ENCODE data around the gene RNF123.
"Not testable (repeated sequence)": the region's sequence is repeated elsewhere in the genome, so short reads cannot be mapped to it uniquely, and the experiment has no call there.

DNA sequence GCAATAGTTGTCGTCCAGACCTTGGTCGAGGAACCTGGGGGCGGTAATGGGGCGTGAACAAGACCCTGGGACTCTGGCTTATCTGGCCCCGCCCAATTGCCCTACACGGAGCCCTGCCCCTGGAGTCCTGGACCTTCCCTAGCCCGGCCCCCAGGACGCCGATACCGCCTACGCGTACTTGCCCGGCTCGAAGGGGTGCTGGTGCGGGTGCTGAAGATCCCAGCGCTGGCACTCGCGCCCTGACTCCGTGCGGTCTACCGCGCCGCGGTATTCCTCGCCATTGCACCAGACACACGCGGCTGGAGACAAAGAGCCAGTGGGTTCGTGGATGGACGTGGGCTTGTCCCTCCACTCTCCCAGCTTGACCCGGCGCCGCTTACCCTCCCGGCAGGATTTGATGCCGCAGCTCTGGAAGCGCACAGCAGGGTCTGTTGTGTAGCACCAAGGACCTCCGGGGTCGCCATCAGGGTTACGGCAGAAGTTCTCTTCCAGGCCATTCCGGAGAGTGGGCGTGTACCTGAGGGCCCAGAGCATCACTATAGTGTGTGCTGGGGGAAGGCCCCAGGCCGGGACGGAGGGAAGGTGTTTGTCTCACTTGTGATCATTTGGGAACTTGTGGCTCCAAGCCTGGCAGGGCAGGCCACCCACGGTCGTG is 2.5 kb upstream of the RNF123 start:
- TF ChIP-seq, protein P1, sequence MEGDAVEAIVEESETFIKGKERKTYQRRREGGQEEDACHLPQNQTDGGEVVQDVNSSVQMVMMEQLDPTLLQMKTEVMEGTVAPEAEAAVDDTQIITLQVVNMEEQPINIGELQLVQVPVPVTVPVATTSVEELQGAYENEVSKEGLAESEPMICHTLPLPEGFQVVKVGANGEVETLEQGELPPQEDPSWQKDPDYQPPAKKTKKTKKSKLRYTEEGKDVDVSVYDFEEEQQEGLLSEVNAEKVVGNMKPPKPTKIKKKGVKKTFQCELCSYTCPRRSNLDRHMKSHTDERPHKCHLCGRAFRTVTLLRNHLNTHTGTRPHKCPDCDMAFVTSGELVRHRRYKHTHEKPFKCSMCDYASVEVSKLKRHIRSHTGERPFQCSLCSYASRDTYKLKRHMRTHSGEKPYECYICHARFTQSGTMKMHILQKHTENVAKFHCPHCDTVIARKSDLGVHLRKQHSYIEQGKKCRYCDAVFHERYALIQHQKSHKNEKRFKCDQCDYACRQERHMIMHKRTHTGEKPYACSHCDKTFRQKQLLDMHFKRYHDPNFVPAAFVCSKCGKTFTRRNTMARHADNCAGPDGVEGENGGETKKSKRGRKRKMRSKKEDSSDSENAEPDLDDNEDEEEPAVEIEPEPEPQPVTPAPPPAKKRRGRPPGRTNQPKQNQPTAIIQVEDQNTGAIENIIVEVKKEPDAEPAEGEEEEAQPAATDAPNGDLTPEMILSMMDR (IDR thresholded peaks at IDR 0.05 in 2 of 3, conservative IDR thresholded peaks at IDR 0.05 in 1 of 3; ENCODE audit: borderline replicate concordance in 1 of 3, insufficient read depth in 1 of 3, low read depth in 2 of 3, low read length in 2 of 3) = not testable (repeated sequence)
- TF ChIP-seq EZH2 (IDR thresholded peaks at IDR 0.05); RAD21 (IDR thresholded peaks at IDR 0.05; ENCODE audit: low read depth); SRF (IDR thresholded peaks at IDR 0.05; ENCODE audit: low read depth); POLR2A (IDR thresholded peaks at IDR 0.05; ENCODE audit: borderline replicate concordance, extremely low read depth, insufficient read depth, insufficient read length); YY1 (IDR thresholded peaks at IDR 0.05; ENCODE audit: extremely low read depth, insufficient replicate concordance, low read depth, low read length); CBX3 (IDR thresholded peaks at IDR 0.05; ENCODE audit: low read depth); ZFX (IDR thresholded peaks at IDR 0.05); POLR2AphosphoS5 (IDR thresholded peaks at IDR 0.05; ENCODE audit: low read depth, low read length); FOSL1 (IDR thresholded peaks at IDR 0.05; ENCODE audit: low read depth); ZNF274 (IDR thresholded peaks at IDR 0.05; ENCODE audit: low read depth, low read length): not testable (repeated sequence)
- TF ChIP-seq, protein P2, sequence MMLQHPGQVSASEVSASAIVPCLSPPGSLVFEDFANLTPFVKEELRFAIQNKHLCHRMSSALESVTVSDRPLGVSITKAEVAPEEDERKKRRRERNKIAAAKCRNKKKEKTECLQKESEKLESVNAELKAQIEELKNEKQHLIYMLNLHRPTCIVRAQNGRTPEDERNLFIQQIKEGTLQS (IDR thresholded peaks at IDR 0.05) = not testable (repeated sequence)
- TF ChIP-seq, protein P3, sequence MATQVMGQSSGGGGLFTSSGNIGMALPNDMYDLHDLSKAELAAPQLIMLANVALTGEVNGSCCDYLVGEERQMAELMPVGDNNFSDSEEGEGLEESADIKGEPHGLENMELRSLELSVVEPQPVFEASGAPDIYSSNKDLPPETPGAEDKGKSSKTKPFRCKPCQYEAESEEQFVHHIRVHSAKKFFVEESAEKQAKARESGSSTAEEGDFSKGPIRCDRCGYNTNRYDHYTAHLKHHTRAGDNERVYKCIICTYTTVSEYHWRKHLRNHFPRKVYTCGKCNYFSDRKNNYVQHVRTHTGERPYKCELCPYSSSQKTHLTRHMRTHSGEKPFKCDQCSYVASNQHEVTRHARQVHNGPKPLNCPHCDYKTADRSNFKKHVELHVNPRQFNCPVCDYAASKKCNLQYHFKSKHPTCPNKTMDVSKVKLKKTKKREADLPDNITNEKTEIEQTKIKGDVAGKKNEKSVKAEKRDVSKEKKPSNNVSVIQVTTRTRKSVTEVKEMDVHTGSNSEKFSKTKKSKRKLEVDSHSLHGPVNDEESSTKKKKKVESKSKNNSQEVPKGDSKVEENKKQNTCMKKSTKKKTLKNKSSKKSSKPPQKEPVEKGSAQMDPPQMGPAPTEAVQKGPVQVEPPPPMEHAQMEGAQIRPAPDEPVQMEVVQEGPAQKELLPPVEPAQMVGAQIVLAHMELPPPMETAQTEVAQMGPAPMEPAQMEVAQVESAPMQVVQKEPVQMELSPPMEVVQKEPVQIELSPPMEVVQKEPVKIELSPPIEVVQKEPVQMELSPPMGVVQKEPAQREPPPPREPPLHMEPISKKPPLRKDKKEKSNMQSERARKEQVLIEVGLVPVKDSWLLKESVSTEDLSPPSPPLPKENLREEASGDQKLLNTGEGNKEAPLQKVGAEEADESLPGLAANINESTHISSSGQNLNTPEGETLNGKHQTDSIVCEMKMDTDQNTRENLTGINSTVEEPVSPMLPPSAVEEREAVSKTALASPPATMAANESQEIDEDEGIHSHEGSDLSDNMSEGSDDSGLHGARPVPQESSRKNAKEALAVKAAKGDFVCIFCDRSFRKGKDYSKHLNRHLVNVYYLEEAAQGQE (IDR thresholded peaks at IDR 0.05; ENCODE audit: low read depth) = not testable (repeated sequence)

Data from HCT116 (cell line).